Measurements from ENCODE around the gene HPN. TPM values are rescaled to one million over a fixed set of nuclear protein-coding genes. Genes with fewer than 3 reads are reported as not detected.
"Not testable (repeated sequence)": the region's sequence is repeated elsewhere in the genome, so short reads cannot be mapped to it uniquely, and the experiment has no call there.

The HPN gene
- polyA plus RNA-seq, 3 donors, result 0.05 TPM; not detected in 2

- H3K4me1 Mint-ChIP-seq; H4K20me1 ChIP-seq (ENCODE audit: insufficient read depth, low read length); H3K36me3 ChIP-seq (replicated peaks in 1 of 2; ENCODE audit: control insufficient read depth in 1 of 2, insufficient read depth in 2 of 2, low read length in 2 of 2); H3K9ac ChIP-seq (ENCODE audit: insufficient read depth, low read length, poor library complexity, severe bottlenecking); H3K79me2 ChIP-seq (ENCODE audit: insufficient read depth, low read length); H3K27me3 ChIP-seq (ENCODE audit: control insufficient read depth in 2 of 2, insufficient read depth in 2 of 2, low read length in 2 of 2); H3K4me2 ChIP-seq (replicated peaks; ENCODE audit: extremely low read depth, low read length, poor library complexity, severe bottlenecking); DNase-seq; H3K4me3 ChIP-seq (replicated peaks in 1 of 3; ENCODE audit: low read depth in 2 of 3, low read length in 3 of 3); H3K27me3 Mint-ChIP-seq (ENCODE audit: low read depth in 3 of 3); H3K27ac ChIP-seq (ENCODE audit: low read depth in 1 of 2, low read length in 2 of 2); H2AFZ ChIP-seq (ENCODE audit: insufficient read depth, low read depth, low read length, poor library complexity, severe bottlenecking); H3K4me1 ChIP-seq (ENCODE audit: control insufficient read depth in 1 of 2, insufficient read depth in 2 of 2, low read length in 2 of 2); H3K36me3 Mint-ChIP-seq; H3K9me3 Mint-ChIP-seq; H3K4me3 Mint-ChIP-seq; intact Hi-C loops (cut with micrococcal nuclease): not testable (repeated sequence)
- H3K9me3 ChIP-seq (replicated peaks in 1 of 2; ENCODE audit: control insufficient read depth in 1 of 2, insufficient read depth in 1 of 2, low read length in 2 of 2), result peaks cover 12 to 17% of the 10 kb centered on the region in 2 donors
- 87% methylated on average over 9 of the region's 10 CpGs for WGBS (ENCODE audit: insufficient coverage)
- H3K27ac Mint-ChIP-seq, result peak overlapping the region in 1 of 7 donors; percentile 11
These were observed 62.1 kb downstream of the HPN start for GRCh38 chr19:35103614-35104013.

DNA sequence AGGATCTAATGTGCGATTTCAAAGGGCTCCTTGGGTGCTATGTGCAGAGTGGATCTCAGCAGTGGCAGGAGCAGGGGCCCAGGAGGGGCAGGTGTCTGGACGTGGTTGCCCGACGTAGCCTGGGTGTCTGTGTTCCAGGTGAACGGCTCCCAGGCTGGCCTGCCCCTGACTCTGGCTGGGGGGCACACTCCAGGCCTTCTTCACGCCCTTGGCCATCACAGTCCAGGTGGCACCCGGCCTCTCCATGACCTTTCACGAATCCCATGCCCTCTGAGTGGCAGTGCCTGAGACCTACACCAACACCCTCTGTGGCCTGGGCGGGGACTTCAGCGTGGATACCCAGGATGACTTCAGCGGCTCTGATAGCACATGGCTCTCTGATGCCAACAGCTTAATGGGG, 62.8 kb downstream of the HPN start:
- H3K79me2 ChIP-seq (ENCODE audit: insufficient read depth, low read length), result no peaks in the 10 kb centered on the region
- no peaks in the 10 kb centered on the region for H3K36me3 ChIP-seq (replicated peaks in 1 of 2; ENCODE audit: control insufficient read depth in 1 of 2, insufficient read depth in 2 of 2, low read length in 2 of 2)
- WGBS (ENCODE audit: insufficient coverage), result 99% methylated on average over 11 of the region's 11 CpGs
- H3K27me3 Mint-ChIP-seq (ENCODE audit: low read depth in 3 of 3), result peaks cover 0 to 7% (median 0%) of the 10 kb centered on the region in 3 donors
- TF ChIP-seq, protein P1, sequence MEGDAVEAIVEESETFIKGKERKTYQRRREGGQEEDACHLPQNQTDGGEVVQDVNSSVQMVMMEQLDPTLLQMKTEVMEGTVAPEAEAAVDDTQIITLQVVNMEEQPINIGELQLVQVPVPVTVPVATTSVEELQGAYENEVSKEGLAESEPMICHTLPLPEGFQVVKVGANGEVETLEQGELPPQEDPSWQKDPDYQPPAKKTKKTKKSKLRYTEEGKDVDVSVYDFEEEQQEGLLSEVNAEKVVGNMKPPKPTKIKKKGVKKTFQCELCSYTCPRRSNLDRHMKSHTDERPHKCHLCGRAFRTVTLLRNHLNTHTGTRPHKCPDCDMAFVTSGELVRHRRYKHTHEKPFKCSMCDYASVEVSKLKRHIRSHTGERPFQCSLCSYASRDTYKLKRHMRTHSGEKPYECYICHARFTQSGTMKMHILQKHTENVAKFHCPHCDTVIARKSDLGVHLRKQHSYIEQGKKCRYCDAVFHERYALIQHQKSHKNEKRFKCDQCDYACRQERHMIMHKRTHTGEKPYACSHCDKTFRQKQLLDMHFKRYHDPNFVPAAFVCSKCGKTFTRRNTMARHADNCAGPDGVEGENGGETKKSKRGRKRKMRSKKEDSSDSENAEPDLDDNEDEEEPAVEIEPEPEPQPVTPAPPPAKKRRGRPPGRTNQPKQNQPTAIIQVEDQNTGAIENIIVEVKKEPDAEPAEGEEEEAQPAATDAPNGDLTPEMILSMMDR (IDR thresholded peaks at IDR 0.05), result no peak
- peaks cover 0 to 9% (median 2%) of the 10 kb centered on the region in 7 donors for H3K9me3 Mint-ChIP-seq
- no peaks in the 10 kb centered on the region for H3K4me1 Mint-ChIP-seq
- no peak overlapping the region for H2AFZ ChIP-seq (ENCODE audit: insufficient read depth, low read depth, low read length, poor library complexity, severe bottlenecking)
- no peaks in the 10 kb centered on the region for H4K20me1 ChIP-seq (ENCODE audit: insufficient read depth, low read length)
- H3K27me3 ChIP-seq (ENCODE audit: control insufficient read depth in 2 of 2, insufficient read depth in 2 of 2, low read length in 2 of 2), result no peaks in the 10 kb centered on the region
- no peak for DNase-seq
- H3K4me3 ChIP-seq (replicated peaks in 1 of 3; ENCODE audit: low read depth in 2 of 3, low read length in 3 of 3), result no peak overlapping the region
- H3K4me1 ChIP-seq (ENCODE audit: control insufficient read depth in 1 of 2, insufficient read depth in 2 of 2, low read length in 2 of 2), result no peaks in the 10 kb centered on the region
- no peak overlapping the region for H3K27ac Mint-ChIP-seq
- H3K4me2 ChIP-seq (replicated peaks; ENCODE audit: extremely low read depth, low read length, poor library complexity, severe bottlenecking), result no peak overlapping the region
- peaks cover 12 to 17% of the 10 kb centered on the region in 2 donors for H3K9me3 ChIP-seq (replicated peaks in 1 of 2; ENCODE audit: control insufficient read depth in 1 of 2, insufficient read depth in 1 of 2, low read length in 2 of 2)
- intact Hi-C loops (cut with micrococcal nuclease), result no loop called here
- no peak overlapping the region for H3K4me3 Mint-ChIP-seq
- no peaks in the 10 kb centered on the region for H3K36me3 Mint-ChIP-seq
- no peak overlapping the region for H3K27ac ChIP-seq (ENCODE audit: low read depth in 1 of 2, low read length in 2 of 2)
- no peak overlapping the region for H3K9ac ChIP-seq (ENCODE audit: insufficient read depth, low read length, poor library complexity, severe bottlenecking)
